CD4-positive, alpha-beta T cell treated with Interleukin-1 beta for 1 hour (primary cell): Measurements from ENCODE around the gene TMX1.

Experiments
- DNase-seq, 2 donors: peaks; one replicate each; pipeline ENCODE4 v3.0.0-alpha.2; 2020 to 2022

TMX1 gene

DNA sequence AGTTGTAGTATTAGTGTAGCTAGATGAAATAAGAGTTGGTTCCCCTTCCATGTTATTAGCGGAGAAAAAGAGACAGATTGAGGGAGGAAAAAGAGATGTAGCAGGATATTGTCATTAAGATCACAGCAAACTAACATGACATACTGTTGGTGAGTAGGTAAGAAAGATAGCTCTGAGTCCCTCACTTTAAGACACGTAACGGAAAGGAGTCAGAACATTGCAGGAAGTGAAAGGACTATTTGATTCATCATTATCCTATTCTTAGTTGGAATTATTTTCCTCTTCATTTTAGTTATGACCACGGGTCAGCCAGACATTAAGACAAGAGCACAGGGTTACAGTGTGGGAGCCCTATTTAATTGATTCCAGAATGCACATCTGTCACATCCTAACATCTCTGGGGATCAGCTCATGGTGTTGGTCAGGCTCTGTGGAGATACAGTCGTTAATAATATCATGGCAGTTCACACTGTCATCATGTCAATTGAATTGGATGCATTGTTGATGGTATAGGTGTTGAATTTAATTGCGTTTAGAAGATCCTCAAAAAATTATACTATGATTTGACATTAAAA is 55.0 kb downstream of the TMX1 start:
- no peak for DNase-seq

DNA sequence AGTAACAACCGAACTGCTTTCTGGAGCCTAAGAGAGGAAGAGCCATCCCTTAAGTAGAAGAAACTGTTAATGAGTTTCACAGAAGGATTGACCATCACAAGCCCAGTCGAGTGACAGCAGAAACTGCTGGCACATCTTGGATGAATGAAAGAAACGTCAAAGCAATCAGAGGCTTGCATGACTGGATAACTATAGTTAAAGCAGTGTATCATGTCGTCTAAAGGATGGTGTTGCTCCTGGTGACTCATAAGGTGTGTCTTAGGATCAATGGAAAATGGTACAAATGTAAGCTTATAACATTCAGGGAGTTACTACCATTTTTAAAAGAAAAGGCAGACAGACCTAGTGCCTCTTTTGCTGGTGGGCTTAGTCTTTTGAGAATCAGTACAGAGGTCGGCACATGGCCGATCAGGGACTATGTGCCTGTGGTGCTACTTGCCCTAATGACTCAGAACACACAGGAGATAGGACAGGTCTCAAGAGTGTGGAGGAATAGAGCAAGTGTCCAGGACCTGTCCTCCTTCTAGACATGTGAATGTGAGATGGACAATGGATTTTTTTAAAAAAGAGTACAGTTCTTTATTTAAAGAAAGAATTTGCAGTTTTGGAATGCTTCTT is 55.7 kb downstream of the TMX1 start:
- DNase-seq: no peak

DNA sequence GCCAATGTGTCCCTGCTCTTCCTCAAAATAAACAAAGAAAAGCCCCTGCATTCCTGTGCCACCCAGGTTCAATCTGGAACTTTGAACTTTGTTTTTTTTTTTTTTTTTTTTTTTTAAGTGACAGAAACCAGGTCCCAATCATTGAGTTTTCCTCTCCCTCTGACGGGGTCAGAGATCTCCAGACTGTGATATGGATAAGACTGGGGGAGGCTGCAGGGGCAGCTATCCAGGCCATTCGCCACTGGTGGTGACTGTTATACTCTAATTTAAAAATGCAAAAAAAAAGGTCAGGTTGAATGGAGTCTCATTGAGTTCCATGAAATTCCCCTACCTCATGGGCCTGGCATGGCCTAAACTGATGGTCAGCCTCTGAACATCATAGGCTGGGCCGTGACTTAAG is 57.0 kb downstream of the TMX1 start:
- no peak for DNase-seq

DNA sequence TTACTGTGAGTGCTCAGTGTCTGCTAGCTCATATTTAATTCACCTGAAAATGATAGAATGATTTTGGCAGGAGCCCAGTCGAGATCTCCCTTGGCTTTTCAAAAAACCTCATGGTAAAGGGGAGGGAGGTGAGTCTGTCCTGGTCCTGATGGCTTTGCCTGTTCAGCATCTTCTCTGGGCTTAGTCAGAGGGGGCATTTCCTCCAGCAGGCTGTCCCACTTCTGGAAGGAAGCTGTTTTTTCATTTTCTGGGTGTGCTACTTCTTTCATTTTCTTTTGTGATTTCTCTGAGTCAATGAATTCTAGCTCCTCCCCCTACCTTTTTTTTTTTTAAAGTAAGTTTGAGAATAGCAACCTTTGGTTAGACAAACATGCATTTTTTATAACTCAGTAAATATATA is 58.8 kb downstream of the TMX1 start:
- no peak for DNase-seq

DNA sequence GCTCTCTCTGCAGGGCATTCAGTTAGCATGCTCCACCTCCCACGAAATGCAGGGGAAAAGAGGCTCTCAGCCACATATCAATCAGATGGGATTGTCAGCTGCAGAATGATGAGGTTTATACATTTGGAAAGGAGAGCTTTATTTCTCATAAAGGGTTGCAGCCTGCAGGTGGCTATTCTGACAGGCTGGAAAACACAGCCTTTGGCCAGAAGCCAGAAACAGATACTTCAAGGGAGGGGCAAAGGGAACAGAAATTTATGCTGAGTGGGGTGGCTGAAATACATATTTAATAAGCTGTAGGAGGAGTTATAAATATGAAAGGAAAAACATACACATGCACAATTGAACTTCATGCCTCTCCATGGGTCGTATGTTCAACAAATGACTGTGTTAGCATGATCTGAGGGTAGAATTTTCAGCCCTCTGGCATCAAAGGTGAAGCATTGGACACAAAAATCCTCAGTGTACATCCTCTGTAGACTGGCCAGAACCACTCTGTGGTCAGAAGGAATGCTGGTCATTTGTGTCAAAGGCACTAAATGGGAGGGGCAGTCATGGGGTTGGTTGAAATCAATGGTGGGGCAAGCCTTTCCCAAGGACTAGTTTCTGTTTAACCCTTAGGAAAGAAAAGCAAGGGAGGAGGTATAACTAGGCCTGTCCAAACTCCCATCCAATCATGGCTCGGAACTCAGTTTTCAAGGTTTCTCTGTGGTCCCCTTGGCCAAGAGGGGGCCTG is 62.4 kb downstream of the TMX1 start:
- no peak for DNase-seq

DNA sequence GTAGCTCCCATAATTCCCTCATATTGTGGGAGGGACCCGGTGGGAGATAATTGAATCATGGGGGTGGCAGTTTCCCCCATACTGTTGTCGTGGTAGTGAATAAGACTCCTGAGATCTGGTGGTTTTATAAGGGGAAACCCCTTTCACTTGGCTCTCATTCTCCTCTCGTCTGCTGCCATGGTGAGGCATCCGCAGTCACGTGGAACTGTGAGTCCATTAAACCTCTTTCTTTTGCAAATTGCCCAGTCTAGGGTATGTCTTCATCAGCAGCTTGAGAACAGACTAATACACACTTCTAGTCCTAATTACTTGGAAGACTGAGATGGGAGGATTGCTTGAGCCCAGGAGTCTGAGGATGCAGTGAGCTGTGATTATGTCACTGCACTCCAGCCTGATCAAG is 64.4 kb downstream of the TMX1 start:
- no peak for DNase-seq

DNA sequence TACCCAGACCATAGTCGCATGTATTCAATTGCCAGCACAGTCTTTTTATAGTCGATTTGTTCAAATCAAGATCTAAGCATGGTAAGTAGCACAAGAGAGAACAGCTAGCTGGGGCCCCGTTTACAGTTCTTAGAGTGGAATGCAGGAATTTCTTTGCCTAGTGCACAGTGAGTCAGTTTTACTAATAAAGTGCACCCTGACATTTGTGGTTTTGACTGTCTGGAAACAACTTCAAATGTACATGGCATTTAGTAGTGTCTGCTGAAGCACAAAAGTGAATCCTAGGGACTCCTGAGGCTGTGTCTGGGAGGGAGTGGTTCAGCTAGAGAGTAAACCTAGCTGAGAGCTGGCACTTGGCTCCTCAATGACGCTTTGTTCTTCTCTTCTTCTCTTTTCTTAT is 64.9 kb downstream of the TMX1 start:
- no peak for DNase-seq

DNA sequence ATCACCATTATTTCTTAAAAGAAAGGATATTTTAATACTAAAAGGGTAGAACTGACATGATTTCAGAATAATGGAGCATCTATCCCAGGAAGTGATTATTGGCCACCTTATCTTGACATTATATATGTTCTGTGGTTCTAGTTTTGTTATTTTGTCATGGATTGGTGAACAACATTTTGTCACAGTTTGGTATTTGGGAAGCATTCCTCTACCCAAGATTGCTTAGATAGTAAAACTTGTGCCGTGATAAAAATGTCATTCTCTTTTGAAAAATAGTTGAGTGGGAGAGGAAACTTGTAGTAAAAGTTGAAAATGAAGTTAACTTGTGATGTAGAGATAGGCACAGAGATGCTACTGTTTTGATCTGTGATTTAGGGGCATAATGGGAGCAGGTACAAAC is 65.7 kb downstream of the TMX1 start:
- DNase-seq: no peak
